HG03571 (cell line): ENCODE results near the gene LAMA1.

Experiments used
- ATAC-seq: cut with Tn5 transposase; IDR thresholded peaks from one replicate; pipeline ENCODE4 v1.9.1; 2021; ENCODE audit not compliant: unreplicated experiment

The LAMA1 gene

DNA sequence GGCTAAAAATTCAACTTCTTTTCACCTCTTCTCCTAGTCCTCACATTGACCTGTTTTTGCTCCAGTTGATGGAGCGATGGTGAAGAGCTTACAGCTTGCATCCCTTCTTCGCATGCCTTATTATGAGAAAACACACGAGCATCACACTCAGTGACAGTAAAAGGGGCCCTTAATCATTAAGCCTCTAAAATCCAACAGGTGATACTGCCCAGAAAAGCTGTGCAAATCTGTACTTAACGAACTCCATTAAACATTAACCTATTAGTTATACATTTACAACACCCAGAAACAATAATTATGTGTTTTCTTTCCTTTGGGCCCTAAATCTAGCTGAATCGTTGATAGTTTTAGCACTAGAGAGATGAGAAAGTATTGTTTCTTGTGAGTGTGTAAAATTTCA lies 54.8 kb downstream of the LAMA1 start:
- no peak for ATAC-seq

DNA sequence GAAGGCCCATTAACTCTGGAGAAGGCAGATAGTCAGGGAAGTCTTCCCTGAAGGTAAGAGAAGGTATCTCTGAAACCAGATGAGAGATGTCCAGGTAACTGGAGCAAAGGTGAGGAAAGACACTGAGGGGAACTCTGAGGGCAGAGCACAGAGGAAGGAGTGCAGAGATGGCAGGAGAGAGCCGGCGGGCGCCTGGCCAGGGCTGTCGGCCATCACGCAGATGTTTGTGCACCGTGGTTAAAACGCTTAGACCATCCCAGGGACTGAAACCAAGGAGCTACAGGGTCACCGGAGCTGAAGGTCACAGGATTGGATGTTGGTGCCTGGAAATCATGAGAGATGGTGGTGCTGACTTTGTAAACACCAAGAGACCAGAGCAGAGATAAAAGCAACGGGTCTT lies 55.4 kb downstream of the LAMA1 start:
- ATAC-seq, result no peak

DNA sequence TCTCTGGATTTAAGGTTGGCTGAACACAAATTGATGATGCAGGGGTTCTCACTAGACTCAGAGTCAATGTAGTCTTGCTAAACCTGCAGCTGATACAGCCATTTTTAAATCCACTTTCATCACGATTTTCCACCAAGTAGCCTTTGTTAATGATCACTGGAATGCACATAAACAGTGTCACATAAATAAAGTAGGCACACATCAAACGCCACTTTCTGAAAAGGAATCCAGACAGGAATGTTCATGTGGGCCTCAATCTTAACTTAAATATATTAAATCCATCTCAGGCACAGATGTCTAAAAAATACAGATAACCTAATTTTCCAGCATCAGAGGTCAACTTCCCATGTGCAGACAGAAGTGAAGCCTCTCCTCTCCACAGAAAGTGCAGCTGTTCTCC lies 58.3 kb downstream of the LAMA1 start:
- ATAC-seq, result no peak

DNA sequence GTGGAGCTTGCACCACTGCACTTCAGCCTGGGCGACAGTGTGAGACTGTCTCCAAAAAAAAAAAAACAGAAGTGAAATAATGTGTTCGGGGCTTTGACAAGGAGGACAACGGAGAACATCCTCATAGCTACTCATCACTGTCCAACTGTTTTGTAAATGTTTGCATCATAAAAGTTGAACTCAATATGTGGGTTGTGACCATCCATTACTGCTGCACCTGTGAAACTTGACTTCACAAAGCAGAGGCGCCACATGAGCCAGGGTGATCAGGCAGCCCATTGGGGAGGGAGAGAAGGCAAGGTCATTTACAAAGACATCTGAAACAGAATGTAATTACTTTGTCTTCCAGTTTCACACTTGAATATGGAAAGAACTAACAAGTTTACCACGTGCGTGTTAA lies 61.6 kb downstream of the LAMA1 start:
- no peak for ATAC-seq

DNA sequence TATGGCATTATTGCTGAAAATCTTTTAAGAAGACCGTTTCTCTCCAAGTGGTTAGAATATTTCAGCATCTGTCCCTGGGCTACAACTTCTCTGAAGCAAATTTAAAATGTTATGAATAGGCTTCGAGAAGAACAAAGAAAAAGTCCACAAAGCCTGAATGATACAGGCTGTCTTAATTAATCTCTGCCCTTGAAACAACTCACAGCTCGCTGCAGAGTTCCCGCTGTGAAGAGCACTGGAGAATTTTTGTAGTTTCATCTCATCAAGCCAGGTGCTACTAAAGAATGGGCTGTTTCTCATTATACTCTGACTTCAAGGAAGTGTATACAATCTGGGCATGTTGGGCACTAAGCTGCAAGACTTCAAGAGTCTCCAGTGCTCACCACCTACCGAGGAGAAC lies 67.6 kb downstream of the LAMA1 start:
- ATAC-seq, result no peak

DNA sequence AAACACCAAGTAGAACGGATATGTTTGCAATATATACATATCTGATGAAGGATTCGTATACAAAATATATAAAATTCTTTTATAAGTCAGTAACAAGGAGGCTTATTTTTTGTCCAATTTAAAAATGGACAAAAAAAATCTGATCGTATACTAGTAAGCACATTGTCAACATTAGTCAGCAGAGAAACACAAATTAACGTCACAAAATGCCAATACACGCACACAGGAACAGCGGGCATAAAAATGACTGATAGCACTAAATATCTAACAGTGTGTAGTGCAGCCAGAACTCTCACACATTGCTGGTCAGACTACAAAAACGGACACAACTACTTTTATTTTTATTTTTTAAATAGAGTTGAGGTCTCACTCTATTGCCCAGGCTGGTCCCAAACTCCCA lies 69.5 kb downstream of the LAMA1 start:
- no peak for ATAC-seq

DNA sequence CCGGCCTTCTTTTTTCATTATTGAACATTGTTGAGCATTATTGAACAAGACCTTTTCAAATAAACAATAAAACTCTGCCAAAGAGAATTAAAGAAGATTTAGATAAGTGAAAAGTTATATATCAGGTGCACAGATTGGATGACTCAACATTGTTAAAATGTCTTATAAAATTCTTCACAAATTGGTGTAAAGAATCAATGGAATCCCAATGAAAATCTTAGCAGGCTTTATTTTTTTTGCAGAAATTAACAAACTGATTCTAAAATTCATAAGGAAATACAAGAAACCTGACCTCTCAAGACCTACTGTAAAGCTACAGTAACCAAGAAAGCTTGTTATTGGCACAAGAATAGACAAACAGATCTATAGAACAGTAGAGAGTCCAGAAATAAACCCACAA lies 70.3 kb downstream of the LAMA1 start:
- no peak for ATAC-seq

DNA sequence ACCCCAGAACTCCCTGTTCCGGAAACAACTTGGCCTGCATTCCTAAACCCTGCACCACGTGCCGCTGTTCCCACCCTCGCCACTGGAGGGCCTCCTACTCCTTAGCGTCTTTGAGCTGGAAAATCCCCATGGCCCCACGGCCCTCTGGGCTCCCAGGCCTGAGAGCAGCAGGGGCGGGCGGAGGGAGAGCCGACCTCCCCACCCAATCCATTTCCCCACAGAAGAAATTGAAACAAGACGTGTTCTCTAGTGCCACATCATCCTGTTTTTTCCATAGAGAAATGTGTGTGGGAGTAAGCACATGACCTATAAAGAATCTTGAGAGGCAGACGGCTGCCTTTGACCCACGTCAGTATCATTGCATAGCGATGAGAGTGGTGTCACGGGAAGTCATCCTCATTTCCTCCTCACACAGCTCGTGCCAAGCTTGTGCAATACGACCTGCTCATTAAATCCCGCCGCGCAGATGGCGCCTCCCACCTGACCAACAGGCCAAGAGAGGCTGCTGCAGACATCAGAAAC lies 79.2 kb downstream of the LAMA1 start:
- ATAC-seq, result no peak

DNA sequence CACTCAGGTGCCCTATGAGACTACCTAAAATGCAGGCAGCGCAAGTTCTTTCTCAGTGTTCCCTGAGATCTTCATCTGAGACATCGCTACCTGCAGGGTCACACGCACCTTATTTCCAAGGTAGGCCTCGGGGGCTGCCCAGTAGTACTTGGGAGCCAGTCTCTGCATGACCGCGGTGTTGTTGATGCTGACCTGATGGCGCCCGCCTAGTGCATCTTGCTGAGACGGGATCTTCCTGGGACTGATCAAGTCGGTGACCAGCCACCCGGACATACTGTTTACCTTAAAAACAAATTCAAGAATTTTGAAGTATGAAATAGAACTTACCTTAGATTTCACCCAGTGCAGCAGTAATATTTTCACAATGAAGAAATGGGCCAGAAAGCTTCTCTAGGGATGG lies 80.1 kb downstream of the LAMA1 start:
- ATAC-seq, result no peak

DNA sequence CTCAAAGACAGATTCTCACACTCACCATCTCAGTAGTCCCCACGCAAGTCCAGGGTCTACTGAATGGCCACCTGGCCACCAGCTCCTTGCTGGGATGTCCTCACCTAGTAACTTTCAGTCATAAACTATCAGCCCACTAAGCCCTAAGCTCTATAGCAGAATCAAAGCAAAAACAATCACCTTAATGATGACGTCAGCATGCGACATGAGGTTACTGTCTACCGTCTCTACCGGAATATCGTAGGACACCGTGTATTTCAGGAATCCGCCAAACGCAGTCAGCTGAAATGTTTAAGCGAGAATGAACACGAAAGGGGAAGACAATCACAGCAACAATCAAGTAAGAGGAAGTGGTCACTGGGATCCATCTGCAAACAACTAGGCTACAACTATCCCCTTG lies 81.8 kb downstream of the LAMA1 start:
- ATAC-seq, result no peak

DNA sequence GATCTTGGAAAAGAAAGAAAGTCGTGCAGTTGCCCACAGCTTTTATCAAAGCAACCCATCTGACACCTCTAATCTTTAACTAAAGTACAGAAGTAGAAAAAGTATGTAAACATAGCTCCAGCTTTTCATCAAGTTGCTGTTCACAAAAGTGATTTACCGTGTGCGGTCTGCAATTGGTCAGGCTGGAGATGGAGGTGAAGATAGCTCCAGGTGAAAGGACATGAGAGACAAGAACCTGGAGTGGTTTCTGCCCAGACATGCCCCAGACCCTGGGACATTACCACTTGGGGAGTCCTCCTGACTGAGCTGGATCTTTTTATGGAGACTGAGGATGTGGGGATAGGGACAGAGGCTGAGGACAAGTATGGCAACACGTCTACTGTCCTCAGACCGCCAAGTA lies 82.7 kb downstream of the LAMA1 start:
- no peak for ATAC-seq

DNA sequence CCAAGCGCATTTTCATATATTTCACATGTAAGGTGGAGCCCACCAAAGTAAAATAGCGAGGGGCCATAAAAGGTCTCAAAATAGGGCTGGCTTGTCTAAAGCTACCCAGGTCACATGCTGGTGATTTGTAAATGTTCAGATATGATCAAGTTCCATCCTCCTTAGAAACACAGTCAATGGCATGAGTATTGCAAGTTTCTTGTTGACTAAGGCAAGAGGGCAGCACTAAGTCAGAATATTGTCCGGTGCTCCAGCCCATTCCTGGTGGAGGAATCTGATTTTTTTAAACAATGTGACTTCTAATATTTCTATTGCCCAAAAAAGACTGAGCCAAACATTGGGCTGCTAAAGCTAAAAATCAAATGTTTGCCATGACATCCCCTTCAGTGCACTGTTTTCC lies 85.1 kb downstream of the LAMA1 start:
- ATAC-seq, result no peak

DNA sequence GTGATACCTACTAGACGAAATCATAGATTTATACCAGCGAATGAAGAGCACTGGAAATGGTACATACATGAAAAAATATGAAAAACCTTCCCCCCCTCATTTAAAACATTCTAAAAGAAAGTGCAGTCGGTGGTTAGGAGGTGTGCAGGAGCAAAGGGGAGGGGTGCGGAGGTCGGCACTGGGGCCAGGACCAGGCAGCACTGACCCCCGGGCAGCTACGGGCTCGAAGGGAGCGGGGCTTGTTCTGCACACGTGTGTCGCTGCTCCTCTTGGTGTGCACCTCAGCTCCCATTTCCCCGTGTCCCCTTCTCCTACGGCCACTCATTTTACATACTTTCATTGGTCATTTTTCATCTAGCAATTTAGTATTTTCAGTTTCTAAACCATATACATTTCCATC lies 89.0 kb downstream of the LAMA1 start:
- ATAC-seq, result no peak

DNA sequence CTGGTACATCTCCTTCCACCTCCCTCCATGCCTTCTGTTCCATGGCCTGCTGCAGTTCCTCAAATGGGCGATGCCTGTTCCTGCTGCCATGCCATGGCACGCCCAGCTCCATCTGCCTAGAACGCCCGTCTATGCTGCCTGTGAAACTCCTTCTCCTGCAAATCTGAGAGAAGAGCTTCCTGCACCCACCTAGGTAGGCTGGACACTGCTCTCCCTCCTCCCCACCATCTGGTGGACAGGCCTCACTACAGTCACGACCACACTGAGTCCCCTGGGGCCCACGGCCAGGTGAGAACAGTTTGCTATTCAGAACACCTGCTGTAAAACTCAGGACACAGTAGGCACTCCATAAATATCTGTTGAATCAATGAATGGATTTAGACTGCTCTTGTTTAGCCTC lies 92.4 kb downstream of the LAMA1 start:
- ATAC-seq, result no peak

DNA sequence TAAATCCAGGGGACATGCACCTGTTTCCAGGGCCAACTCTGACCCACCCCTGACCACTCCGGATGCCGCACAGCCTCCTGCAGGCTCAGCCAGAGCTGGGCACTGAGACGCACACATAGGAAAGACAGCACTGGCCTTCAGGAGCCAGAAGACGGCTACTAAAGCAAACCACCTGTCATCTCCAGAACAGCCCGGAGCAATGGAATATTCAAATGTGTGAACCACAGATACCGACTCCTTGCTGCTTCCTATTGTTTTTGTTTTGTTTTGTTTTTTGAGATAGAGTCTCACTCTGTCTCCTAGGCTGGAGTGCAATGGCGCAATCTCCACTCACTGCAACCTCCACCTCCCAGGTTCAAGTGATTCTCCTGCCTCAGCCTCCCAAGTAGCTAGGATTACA lies 94.0 kb downstream of the LAMA1 start:
- no peak for ATAC-seq

DNA sequence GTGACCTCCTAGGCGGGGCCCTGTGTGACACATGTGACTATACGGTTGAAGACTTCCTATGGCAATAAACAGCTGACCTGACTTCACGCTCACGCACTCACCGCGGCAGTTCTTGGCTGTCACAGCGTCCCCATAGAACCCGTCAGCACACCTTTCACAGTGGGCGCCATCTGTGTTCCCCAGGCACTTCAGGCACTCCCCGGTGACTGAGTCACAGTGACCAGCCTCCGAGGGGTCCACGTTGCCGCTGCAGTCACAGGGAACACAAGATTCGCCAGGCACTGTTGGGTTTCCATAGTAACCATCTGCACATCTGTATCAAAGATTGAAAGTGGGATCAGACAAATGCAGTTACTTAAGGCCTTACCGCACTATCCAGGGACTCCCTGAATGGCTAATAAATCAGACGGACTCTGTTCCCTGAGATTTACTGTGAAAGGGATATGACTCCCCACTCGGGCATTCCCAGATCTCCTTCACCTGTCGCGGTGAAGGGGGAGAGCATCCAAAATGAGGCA lies 94.5 kb downstream of the LAMA1 start:
- ATAC-seq, result no peak

DNA sequence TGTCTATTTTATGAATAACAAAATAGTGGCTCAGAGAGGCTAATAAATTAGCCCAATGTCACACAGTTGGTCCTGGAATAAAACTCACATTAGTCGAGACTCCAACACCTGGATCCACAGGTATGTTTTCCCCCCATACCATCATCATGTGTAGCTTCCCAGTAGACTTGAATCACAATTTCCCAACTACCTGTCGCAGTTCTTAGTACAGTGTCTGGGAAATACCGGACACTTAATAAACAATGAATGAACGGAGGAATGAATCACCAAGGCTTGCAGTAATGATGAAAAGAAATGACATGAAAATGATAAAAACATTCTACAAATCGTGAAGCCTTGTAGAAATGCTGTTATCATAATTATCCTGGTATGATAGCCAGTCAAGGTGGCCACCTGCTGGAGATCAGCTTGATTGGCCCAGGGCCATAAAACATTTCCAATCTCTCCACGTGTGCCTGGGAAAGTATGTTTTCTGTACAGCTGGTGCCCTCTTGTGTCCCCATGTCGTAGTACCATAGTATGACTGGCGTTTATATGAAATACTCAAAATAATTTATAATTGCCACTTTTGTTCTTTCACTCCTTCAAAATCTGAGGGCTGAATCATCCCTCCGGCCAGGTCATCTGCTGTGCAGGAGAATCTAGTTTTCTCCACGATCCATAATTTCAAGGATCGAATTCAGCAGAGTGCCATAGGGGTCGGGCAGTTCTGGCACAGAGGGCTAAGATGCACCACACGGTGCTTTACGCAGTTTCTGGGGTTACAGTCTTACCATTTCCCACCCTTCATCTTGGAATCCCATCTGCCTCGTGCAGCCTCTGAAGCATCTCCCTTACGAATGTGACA lies 95.4 kb downstream of the LAMA1 start:
- ATAC-seq, result no peak

DNA sequence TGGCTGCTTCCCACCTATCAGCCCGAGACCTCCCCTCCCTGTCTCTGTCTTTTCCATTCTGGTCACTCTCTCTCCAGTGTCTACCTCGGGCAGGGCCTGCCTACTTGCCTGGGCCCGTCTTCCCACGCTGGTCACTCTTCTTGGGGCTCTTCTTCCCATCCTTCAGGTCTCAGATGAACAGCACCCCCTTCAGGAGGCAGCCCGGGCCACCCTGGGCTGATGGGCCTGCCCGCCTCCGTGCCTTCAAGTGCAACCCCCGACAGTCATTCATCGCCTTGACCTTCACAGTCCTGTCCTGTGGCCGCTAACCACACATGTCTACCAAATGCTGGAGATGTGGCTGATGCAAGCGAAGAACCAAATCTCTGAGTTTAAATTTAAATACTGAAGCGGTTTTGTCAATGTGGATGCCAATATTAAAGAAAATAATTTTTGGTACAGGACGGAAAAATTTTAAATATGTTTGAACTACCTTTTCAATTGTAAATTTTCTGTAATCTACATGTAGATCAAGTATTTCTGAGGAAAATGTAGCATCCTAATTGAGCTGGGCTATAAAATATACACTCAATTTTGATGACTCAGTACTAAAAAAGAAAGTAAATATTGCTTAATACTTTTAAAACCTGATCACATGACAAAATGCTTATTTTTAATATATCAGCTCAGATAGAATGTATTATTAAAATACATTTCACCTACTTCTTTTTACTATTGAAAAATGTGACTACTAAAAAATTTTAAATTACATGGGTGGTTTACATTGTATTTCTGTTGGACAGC lies 96.4 kb downstream of the LAMA1 start:
- ATAC-seq, result no peak

DNA sequence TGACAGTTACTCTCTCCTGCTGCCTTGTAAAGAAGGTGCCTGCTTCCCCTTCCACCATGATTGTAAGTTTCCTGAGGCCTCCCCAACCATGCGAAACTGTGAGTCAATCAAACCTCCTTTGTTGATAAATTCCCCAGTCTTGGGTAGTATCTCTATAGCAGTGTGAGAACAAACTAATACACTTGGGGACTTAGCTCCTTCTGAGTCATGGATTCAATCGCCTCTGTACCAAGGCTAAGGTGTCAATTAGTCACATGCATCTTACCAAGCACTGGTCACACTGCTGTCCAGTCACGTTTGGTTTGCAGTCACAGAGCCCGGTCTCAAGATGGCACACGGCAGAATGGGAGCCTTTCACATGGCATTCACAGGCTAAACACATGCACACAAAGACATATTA lies 100.6 kb downstream of the LAMA1 start:
- ATAC-seq, result no peak

DNA sequence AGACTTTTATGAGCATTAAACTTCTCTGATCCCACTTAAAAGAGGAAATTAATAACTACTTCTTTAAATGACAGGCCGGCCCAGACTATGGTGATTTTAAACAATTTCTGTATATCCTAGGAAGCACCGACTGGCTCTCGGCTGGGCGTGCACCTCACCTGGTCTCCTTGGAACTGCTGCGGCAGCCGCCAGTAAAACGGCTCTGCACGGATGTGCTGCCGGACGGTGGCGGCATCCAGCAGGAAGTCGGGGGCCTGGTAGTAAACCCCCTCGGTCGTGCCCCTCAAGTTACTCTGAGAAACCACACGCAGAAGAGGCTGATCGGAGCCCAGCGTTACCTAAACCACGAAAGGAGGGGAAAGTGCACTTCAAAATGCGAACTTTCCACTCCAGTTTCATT lies 106.5 kb downstream of the LAMA1 start:
- no peak for ATAC-seq

DNA sequence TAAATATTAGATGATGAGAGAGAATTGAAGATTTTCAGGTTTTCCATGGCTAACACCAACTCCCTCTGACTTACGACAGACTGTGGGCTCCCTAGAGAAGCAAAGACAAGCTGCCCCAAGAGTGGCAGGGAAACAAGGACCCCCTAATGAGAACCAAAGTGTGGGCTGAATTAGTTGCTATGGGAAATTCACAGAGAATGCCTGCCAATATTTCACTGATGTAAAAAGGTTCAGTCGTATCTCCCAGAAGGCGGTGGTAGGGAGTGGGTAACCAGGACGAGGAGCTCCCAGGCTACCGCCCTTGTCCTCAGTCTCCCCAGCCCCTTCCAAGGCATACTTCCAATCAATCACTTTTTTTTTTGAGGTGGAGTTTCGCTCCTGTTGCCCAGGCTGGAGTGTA lies 113.6 kb downstream of the LAMA1 start:
- ATAC-seq, result no peak

DNA sequence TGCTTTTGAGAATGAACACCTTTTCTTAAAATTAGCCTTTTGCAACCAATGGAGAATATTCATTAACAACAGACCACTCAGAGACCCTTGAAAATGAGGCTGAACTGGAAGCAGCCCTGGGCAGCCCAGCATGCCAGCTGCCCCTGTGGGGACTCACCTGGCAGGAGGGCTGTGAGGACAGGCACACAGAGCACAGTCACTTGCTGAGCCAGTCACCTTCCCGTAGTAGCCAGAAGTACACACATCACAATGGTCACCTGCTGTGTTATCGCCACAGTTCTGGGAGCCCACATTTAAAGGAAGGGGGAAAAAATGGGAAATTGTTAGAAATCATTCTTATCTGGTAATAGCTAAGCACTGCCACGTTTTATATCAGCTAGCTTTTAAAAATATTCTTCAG lies 115.5 kb downstream of the LAMA1 start:
- no peak for ATAC-seq
